Neutrophil (primary cell): ENCODE results near the gene NPFFR2.

Source experiments
- H3K27ac ChIP-seq: fragments of 200-600 bp; sonication (generic); 2 replicates; pipeline ENCODE4 v1.5.1; 2016; ENCODE audit warnings: mild to moderate bottlenecking, moderate library complexity
- H3K27me3 ChIP-seq: fragments of 200-600 bp; sonication (generic); 2 replicates; pipeline ENCODE4 v1.6.0; 2016; ENCODE audit warnings: mild to moderate bottlenecking
- H3K36me3 ChIP-seq: fragments of 200-600 bp; sonication (generic); 2 replicates; pipeline ENCODE4 v1.5.1; 2017
- H3K4me1 ChIP-seq, 2 experiments: fragments of 200-600 bp in 1 of 2; sonication (generic) in 1 of 2; 1 replicate in 1 of 2; 2 replicates in 1 of 2; pipeline versions ENCODE4 v1.5.1 to v1.6.1; 2013 to 2016; ENCODE audit warnings: low read depth in 1 of 2, low read length in 1 of 2, mild to moderate bottlenecking in 1 of 2, moderate library complexity in 1 of 2; ENCODE audit not compliant: control insufficient read depth in 1 of 2, insufficient read depth in 1 of 2
- H3K4me3 ChIP-seq, 2 experiments: fragments of 200-600 bp in 1 of 2; sonication (generic) in 1 of 2; 1 replicate in 1 of 2; 2 replicates in 1 of 2; pipeline ENCODE4 v1.5.1; 2013 to 2016; ENCODE audit warnings: low read depth in 1 of 2, low read length in 1 of 2, mild to moderate bottlenecking in 1 of 2, moderate library complexity in 1 of 2
- H3K9me3 ChIP-seq: fragments of 200-600 bp; sonication (generic); 2 replicates; pipeline ENCODE4 v1.5.1; 2016
- CTCF ChIP-seq: fragments of 200-600 bp; sonication (generic); IDR thresholded peaks from 2 replicates; pipeline ENCODE4 v1.5.1; 2016; ENCODE audit warnings: antibody characterized with exemption

Gene NPFFR2

GRCh38 chr4:72111863-72112262 lies 80.1 kb downstream of the NPFFR2 start:
- Histone ChIP-seq H3K4me1 (no peaks in the 10 kb centered on the region), H3K9me3 (no peaks in the 10 kb centered on the region), H3K36me3 (no peaks in the 10 kb centered on the region), H3K27me3 (no peaks in the 10 kb centered on the region), H3K4me3 (no peak overlapping the region), H3K27ac (no peak overlapping the region)
- no peak for TF ChIP-seq CTCF

- no peak for TF ChIP-seq CTCF
- no peak overlapping the region for H3K27ac ChIP-seq
Measured at GRCh38 chr4:72112514-72113156, 80.8 kb downstream of the NPFFR2 start.

GRCh38 chr4:72118017-72118416 lies 86.2 kb downstream of the NPFFR2 start:
- H3K4me3 ChIP-seq, result no peak overlapping the region
- H3K4me1 ChIP-seq, result no peaks in the 10 kb centered on the region
- TF ChIP-seq CTCF, result no peak
- no peaks in the 10 kb centered on the region for H3K9me3 ChIP-seq
- H3K27me3 ChIP-seq, result no peaks in the 10 kb centered on the region
- no peaks in the 10 kb centered on the region for H3K36me3 ChIP-seq
- no peak overlapping the region for H3K27ac ChIP-seq

More at GRCh38 chr4:72112514-72113156, 80.8 kb downstream of the NPFFR2 start:
- Histone ChIP-seq H3K9me3 (no peaks in the 10 kb centered on the region), H3K27me3 (no peaks in the 10 kb centered on the region), H3K36me3 (no peaks in the 10 kb centered on the region), H3K4me3 (no peak overlapping the region), H3K4me1 (no peaks in the 10 kb centered on the region)

- Histone ChIP-seq H3K36me3 (no peaks in the 10 kb centered on the region), H3K27ac (no peak overlapping the region), H3K4me1 (no peaks in the 10 kb centered on the region), H3K9me3 (no peaks in the 10 kb centered on the region), H3K4me3 (no peak overlapping the region), H3K27me3 (no peaks in the 10 kb centered on the region)
- TF ChIP-seq CTCF, result no peak
Measured at GRCh38 chr4:72119946-72120345, 88.1 kb downstream of the NPFFR2 start.

- H3K4me1 ChIP-seq, result no peaks in the 10 kb centered on the region
- no peak overlapping the region for H3K27ac ChIP-seq
- no peak overlapping the region for H3K4me3 ChIP-seq
- no peak for TF ChIP-seq CTCF
- H3K27me3 ChIP-seq, result no peaks in the 10 kb centered on the region
- no peaks in the 10 kb centered on the region for H3K36me3 ChIP-seq
- no peaks in the 10 kb centered on the region for H3K9me3 ChIP-seq
Measured at GRCh38 chr4:72128741-72129140, 96.9 kb downstream of the NPFFR2 start.
